Psoas muscle (tissue), 8 donors: ENCODE measurements around the gene CERS3. TPM values are rescaled to one million over a fixed set of nuclear protein-coding genes. Genes with fewer than 3 reads are reported as not detected.
A peak's percentile ranks its signal among the peaks of the same experiment; 100 is the strongest.

Experiments
- ATAC-seq, 4 donors: fragments of 200-7000 bp; cut with Tn5 transposase; one replicate each; pipeline ENCODE4 v1.9.1; 2020; ENCODE audit warnings: moderate library complexity in 3 of 4, mild to moderate bottlenecking in 2 of 4
- DNase-seq, 2 donors: peaks; one replicate each; pipeline ENCODE4 v3.0.0-alpha.2; 2020
- H3K27ac ChIP-seq: fragments of 200-600 bp; one replicate; pipeline ENCODE4 v1.8.0; 2022
- H3K27me3 ChIP-seq, 3 donors: fragments of 200-600 bp in 1 of 3; one replicate each; pipeline versions ENCODE4 v1.6.1 to v1.8.0; 2013 to 2022; ENCODE audit warnings: low read length in 2 of 3, mild to moderate bottlenecking in 2 of 3, moderate library complexity in 1 of 3; ENCODE audit not compliant: insufficient read depth in 3 of 3
- H3K36me3 ChIP-seq, 2 donors: fragments of 200-600 bp in 1 of 2; one replicate each; pipeline versions ENCODE4 v1.6.1 to v1.8.0; 2013 to 2022; ENCODE audit warnings: low read depth in 1 of 2, mild to moderate bottlenecking in 1 of 2, moderate library complexity in 1 of 2; ENCODE audit not compliant: insufficient read depth in 1 of 2
- H3K4me1 ChIP-seq: fragments of 200-600 bp; one replicate; pipeline ENCODE4 v1.8.0; 2022
- H3K4me3 ChIP-seq: fragments of 200-600 bp; one replicate; pipeline ENCODE4 v1.8.0; 2022; ENCODE audit warnings: mild to moderate bottlenecking
- H3K9me3 ChIP-seq: fragments of 200-600 bp; one replicate; pipeline ENCODE4 v1.8.0; 2022
- WGBS, 3 donors: extraction: QIAGEN DNeasy Blood & Tissue Kit; methylation state at CpG; one replicate each; pipeline versions ENCODE4 v1.1.6 to v1.1.7; 2013; 5-methylcytosine and 5-hydroxymethylcytosine counted together
- intact Hi-C, 2 donors: fragments of 100-400 bp; cut with DNase I; formaldehyde crosslinking; loops; one replicate each; pipeline versions ENCODE4 v1.11.0 to v1.14.2; 2022
- polyA plus RNA-seq, 3 donors: library from polyadenylated mRNA; stranded (reverse); fragments of 200-250 nt; gene quantifications; one replicate each; pipeline ENCODE4 v1.2.3, GENCODE V29; 2013
- total RNA-seq, 4 donors: library from RNA; stranded (reverse); fragmentation: NEBNext Ultra II Directional in 2 of 4; extraction: Animal tissue kit (Norgen Biotek cat#: 25700) in 2 of 4; gene quantifications; one replicate each; pipeline versions ENCODE4 v1.2.1 to v1.2.4, GENCODE V29; 2021 to 2023
- TF ChIP-seq, protein P1 (sequence below): fragments of 200-600 bp; IDR thresholded peaks from one replicate; pipeline ENCODE4 v1.8.0; 2022; ENCODE audit warnings: antibody characterized with exemption
- donor health status: healthy with polysubstance abuse.
- donor health status: DM: no; HTN: no; CAD: no; lungs with moderate emphysema.
- donor health status: Bipolar disorder and iron deficiency.
- donor health status: healthy.
- donor health status: DM: yes; HTN: yes; CAD: no.
- donor health status: DM: no; HTN: no; CAD: no.
- donor health status: DM: no; HTN: no; CAD: no.
- donor health status: DM: yes; HTN: yes; CAD: no.

CERS3 gene
- total and polyA plus RNA-seq, 7 donors = 0.05 to 0.49 (median 0.15) TPM; not detected in 2

DNA sequence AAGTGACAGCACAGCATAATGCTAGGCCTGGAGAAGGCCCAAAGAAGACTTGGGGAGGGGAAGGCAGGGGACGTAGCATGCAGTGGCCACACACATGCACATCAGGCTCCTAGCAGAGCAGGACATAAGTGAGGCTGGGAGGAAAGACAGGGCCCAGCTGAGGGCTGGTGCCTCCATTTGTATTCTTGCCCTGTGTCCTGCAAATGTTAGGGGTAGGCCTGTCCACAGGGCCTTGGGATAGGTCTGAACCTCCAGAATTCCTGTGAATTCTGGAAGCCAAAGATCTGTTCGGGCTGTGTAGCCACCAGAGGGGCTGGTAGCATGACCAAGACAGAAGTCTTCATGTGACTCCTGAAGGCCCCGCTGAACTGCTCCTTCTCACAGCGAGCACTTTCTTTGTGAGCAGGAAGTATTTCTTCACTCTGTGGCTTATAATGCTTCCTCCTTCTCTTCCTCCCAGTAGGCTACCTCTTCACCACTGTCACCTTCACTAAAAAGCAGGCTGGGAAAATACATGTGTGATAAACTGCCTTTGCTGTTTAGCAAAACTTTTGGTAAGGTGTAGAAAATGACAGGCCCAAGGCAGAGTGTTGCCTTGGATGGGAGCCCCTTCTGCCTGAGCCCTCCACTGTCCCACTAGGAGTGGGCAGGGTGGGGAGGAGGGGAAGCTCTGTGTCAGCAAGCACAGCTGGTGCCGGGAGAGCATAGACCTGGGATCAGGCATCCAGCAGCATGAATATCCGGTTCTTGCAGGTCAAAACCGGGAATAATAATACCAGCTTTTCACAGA is 8.4 kb downstream of the CERS3 start:
- Histone ChIP-seq H3K36me3 (no peaks in the 10 kb centered on the region), H3K27ac (peak overlapping the region; percentile 92), H3K9me3 (no peaks in the 10 kb centered on the region), H3K27me3 (no peaks in the 10 kb centered on the region), H3K4me1 (peaks cover 43% of the 10 kb centered on the region), H3K4me3 (no peak overlapping the region)
- ATAC-seq (no peak), DNase-seq (no peak)
- intact Hi-C loops = no loop called here
- 74 to 75% (median 74%) methylated on average over 7 of the region's 7 CpGs for WGBS, 3 donors
- TF ChIP-seq, protein P1, sequence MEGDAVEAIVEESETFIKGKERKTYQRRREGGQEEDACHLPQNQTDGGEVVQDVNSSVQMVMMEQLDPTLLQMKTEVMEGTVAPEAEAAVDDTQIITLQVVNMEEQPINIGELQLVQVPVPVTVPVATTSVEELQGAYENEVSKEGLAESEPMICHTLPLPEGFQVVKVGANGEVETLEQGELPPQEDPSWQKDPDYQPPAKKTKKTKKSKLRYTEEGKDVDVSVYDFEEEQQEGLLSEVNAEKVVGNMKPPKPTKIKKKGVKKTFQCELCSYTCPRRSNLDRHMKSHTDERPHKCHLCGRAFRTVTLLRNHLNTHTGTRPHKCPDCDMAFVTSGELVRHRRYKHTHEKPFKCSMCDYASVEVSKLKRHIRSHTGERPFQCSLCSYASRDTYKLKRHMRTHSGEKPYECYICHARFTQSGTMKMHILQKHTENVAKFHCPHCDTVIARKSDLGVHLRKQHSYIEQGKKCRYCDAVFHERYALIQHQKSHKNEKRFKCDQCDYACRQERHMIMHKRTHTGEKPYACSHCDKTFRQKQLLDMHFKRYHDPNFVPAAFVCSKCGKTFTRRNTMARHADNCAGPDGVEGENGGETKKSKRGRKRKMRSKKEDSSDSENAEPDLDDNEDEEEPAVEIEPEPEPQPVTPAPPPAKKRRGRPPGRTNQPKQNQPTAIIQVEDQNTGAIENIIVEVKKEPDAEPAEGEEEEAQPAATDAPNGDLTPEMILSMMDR = no peak

DNA sequence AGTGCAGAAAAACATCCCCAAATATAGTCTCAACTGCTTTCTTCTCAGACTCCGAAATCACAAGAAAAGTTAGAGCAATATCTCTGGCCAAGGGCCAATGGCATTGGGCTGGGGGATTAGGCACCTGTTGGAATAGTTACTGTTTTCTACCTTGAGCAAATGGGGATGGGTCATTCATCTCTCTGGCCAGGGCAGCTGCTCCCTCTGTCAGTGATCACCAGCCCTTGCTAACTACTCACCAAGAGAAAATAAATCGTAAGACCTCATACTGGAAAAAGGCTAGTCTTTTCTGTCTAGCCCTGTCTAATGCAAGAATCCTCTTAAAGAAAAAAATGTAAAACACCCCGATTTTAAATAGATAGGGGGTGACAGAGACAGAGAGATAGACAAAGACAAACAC is 10.9 kb downstream of the CERS3 start:
- intact Hi-C loops = loop anchor here in 1 of 2 donors (5.0 kb wide), 1 partner anchor 171 kb away; no protein-coding TSS in a partner anchor
- ATAC-seq = peak; percentile 38 to 52 (median 48)
- Histone ChIP-seq H3K36me3 (no peaks in the 10 kb centered on the region), H3K9me3 (no peaks in the 10 kb centered on the region), H3K27me3 (no peaks in the 10 kb centered on the region), H3K4me1 (peaks cover 43% of the 10 kb centered on the region), H3K4me3 (no peak overlapping the region), H3K27ac (peak overlapping the region; percentile 92)
- no peak for DNase-seq
- TF ChIP-seq, protein P1 = peak; percentile 4
- WGBS, 3 donors = 20 to 50% (median 33%) methylated on average over 3 of the region's 3 CpGs

DNA sequence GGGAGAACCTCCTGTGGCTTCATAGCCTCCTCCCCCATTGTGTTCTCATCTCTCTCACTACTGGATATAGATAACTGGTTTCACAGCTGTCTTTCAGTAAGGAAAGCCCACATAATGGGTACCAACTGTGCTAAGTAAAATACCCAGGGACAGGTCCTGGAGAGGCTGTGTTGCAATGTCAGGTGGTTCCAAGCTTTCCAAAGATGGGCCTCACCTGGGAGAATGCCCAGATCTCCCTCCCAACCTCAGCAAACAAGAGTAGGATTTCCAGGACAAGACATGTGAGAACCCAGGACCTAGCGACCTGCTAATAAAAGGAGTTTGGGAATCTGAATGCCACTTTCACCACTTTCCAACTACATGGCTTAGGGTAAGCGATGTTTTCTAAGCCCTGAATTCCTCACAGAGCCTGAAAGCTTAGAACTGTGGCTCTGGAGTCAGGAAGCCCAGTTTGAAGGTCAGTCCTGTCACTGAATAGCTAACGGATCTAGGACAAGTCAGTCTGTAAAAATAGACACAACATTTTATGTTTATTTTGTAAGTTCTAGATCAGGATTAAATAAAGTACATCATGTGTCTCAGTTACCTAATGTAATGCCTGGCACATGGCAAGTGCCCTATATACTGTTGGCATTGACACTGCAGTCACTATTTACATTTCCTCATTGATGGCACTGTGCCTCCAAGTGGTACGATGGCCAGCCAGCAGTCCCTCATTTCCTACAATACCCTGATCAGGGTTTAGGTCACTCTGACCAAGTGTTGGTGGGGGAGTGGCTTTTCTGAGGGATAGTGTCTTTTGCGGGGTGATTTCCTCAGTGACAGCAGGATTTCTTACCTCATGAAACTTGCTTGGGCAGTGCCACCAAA is 11.9 kb downstream of the CERS3 start:
- ATAC-seq (peak; percentile 73 to 84 (median 82)), DNase-seq (peak; percentile 54 to 66)
- intact Hi-C loops = loop anchor here in 1 of 2 donors (5.0 kb wide), 1 partner anchor 170 kb away; no protein-coding TSS in a partner anchor

DNA sequence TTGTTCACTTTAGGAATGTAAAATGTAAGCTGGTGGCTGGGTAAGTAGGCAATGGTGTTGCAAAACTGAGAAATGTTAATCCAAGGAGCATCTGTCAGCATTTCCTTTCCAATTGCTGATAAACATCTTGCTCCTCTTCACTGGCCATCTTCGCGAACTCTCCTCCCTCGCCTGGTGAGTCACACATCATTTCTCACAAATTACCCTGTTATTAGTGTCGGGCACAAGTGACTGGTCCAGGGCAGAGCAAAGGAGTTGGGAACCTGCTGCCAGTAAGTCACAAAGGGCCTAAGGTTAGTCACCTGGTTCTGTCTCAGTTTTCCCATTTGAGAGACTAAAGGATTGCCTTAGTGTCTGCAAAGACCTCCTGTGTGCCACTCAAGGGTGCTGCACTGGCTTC is 13.0 kb downstream of the CERS3 start:
- peak; percentile 57 to 71 (median 70) for ATAC-seq
- Histone ChIP-seq H3K27me3 (no peaks in the 10 kb centered on the region), H3K4me3 (no peak overlapping the region), H3K4me1 (peaks cover 36% of the 10 kb centered on the region), H3K36me3 (no peaks in the 10 kb centered on the region), H3K27ac (peak overlapping the region; percentile 92), H3K9me3 (no peaks in the 10 kb centered on the region)
- TF ChIP-seq, protein P1 = no peak
- WGBS, 3 donors = 35 to 54% (median 41%) methylated on average over 4 of the region's 4 CpGs
- DNase-seq = peak; percentile 22 to 53
- intact Hi-C loops = loop anchor here in 1 of 2 donors (5.0 kb wide), 1 partner anchor 168 kb away; no protein-coding TSS in a partner anchor

More for the DNA sequence above, 11.9 kb downstream of the CERS3 start:
- peaks cover 43% of the 10 kb centered on the region for H3K4me1 ChIP-seq
- WGBS, 3 donors = 22 to 40% (median 32%) methylated on average over 5 of the region's 5 CpGs
- H3K4me3 ChIP-seq = no peak overlapping the region
- peak overlapping the region; percentile 92 for H3K27ac ChIP-seq
- no peaks in the 10 kb centered on the region for H3K36me3 ChIP-seq
- H3K27me3 ChIP-seq = no peaks in the 10 kb centered on the region
- H3K9me3 ChIP-seq = no peaks in the 10 kb centered on the region
- TF ChIP-seq, protein P1 = no peak
